CD4-positive, alpha-beta T cell treated with Interleukin-4 for 4 hours (primary cell): ENCODE measurements around the gene DDRGK1.

Source experiments
- DNase-seq: peaks from one replicate; pipeline ENCODE4 v3.0.0-alpha.2; 2020

The DDRGK1 gene

DNA sequence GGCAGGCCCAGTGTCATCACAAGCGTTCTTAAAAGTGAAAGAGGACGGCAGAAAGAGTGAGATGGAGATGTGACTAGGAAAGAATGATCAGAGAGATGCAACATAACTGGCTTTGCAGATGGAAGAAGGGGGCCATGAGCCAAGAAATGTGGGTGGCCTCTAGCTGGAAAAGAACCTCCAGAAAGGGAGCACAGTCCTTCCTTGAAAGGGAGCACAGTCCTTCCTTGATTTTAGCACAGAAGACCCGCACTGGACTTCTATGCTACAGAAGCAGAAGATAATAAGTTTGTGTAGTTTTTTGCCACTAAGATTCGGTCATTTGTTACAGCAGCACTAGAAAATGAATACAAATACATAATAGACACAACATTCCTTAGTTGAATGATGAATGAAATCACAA is 24.2 kb downstream of the DDRGK1 start:
- no peak for DNase-seq

DNA sequence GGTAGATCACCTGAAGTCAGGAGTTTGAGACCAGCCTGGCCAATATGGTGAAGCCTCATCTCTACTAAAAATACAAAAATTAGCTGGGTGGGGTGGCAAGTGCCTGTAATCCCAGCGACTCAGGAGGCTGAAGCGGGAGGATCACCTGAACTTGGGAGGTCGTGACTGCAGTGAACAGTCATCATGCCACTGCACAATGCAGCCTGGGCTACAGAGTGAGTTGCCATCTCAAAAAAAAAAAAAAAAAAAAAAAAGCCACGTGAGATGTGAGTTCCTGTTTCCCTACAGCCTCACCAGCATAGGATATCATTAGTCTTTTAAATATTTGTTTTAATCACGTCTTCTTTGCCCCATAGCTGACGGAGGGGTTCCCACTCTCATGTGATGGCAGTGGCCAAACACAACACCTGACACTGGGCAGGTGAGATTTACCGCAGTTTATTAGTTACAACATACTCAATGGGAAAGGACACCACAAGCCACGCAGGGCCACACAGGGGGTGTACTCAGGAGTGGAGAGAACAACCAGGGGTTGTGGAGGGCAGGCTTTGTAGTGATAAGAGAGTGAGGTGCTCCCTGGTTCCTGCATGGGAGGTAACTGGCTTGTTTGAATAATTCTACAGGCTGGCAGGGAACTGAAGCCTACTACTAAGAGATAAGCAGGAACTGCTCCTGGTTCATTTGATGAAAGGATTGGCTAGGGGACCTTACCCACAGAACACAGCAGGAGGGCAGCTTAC is 26.6 kb downstream of the DDRGK1 start:
- DNase-seq, result no peak

DNA sequence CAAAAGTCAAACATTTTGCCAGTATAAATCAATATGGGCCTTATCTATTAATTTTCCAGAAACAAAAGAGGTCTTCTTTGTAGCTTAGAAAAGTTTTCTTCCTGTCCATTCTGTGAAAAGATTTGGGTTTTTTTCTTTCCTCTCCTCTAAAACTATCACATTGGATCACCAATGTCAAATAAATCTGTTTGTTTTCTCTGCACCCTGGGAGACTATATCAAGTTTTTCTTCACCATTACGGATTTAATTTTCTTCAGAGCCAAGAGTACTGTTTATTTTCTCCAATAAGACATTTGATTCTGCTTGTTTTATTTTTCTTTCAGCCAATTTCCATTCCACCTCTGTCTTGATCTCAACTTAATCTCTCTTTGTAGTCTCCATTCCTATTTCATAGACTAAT is 29.2 kb downstream of the DDRGK1 start:
- no peak for DNase-seq

DNA sequence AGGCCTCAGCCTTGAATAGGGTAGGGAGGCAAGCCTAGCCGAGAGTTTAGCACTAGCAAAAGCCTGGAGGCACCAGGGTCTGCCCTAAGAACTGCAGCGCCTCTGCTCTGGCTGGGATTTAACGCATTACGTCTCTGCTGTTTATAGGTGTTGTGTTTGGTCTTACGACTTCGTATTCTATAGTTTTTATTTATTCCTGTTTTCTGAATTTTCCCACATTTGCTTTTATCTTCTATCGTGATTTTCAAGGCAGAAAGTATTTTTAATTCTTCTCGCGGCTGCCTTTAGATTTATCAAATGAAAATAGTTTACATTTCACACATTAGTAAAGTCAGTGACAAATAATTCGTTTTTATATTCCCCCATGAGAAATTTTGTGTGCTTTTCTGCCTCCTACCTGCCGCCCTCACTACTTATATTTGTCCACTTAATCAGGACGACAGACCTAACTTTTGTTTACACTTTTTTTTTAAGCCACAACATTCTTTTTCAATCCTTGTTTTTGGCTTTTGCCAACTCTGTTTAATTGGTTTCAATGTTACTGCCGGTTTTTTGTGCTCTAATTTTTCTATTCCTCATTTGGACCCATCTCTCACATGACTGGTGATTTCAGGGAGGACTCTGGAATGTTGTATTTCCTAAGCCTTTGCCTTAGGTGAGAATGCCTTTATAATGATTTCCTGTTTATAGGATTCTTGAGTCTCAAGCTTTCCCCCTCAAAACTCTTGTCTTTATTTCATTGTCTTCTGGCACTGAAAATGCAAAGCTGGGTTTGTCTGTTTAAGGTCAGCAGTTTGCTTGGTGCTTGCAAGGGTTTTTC is 29.8 kb downstream of the DDRGK1 start:
- no peak for DNase-seq

DNA sequence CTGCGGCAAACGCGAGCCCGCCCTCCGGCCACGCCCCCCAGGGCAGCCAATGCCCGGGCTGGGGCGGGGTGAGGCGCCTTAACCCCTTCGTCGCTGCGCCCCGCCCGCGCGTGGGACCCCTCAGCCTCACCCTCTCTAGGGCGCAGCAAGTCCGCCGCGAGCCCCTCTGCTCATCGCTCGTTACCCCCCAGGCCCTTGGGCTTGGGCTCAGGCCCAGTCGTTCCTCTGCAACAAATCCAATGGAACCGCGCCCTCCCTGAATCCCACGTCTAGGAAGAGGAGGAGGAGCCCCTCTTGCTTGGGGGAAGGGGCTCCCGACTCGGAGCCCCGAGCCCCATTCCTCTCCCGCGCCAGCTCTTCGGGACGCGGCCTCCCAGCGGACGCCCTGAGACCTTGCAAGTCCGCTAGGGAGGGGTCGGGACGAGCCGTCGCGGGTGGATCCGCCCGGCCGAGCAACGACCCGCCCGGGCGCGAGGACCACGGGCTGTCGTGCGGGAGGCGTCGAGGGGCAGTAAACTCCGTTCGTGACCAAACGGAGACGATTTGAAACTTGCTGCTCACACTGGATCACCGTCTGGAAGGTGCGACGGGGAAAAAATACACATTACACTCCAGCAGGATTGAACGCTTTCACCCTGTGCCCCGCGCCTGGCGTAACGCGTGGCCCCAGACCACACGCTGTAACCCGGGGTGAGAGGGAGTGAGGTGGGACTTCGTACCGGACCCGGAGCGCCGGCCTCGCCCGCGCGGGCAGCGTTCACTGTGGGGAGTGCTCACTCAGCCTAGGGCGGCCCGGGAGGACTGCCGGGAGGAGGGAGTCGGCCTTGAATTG is 30.7 kb downstream of the DDRGK1 start:
- peak; percentile 83 for DNase-seq

DNA sequence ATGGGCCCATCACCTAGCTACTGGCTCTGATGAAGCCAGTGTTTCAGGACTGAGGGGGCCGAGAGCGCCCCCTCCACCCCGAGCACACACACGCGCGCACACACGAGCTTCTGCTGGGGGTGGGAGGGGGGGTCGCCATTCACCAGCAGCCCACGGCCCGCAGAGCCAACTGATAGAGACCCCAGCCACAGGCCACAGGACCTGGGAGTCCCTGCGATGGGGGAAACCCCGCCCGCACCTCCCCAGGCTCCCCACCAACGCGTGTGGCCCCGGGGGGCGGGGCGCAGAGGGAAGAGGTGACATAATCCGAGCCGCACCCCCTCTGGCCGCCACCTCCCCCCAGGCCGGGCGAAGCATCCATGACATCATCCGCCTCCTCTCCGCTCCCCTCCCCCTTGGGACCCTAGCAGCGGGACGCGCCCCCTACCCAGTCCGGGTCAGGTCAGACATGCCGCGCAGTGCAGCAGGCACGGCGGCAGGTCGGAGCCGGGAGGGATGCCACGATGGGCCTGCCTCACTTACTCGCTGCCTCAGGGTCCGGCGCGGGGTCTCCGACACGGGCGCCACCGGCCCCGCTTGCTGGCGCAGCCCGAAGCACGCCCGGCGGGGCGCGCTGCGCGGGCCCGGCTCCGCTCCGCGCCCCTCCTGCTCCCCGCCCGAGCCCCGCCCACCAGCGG is 31.4 kb downstream of the DDRGK1 start, which contains the start of gene LZTS3:
Gene LZTS3, minus strand, starts transcription at position 617 of the 677 bp plus-strand sequence. CDS start 6,386 bp downstream, outside the sequence.
- DNase-seq, result peak; percentile 84

DNA sequence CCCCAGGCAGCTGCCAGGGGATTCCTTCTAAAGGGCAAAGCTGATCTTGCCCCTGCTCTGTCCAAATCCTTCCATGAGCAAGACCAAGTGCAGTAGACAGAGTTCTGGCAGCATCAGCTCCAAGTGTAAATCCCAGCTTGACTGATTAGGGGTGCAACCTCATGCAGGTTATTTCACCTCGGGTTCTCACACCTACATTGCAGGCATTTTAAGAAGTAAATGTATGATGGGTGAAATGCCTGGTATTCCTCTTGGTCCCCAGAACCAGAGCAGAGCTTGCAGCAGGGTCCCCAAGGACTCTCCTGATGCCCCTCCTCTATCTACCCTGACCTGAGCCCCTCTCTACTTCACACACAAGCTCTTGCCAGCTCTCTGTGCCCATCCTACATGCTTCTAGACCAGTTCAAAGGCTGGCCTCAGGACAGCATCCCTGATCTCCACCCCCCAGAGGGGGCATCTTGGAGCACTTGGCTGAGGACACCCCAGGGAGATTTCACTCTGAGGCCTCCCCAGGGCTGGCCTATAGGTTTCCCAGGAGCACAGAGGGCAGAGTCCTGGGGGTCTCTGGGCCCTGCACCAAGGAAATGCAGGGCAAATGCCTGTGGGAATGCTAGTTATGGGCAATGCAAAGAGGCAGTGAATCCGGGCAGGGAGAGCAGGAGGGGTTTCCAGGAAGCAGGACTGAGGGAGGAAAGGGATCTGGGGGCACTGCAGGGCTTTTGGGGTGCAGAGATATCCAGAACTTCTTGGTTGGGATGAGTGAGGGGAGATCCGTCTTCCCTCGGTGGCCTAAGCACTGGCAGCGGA is 32.2 kb downstream of the DDRGK1 start:
- no peak for DNase-seq

DNA sequence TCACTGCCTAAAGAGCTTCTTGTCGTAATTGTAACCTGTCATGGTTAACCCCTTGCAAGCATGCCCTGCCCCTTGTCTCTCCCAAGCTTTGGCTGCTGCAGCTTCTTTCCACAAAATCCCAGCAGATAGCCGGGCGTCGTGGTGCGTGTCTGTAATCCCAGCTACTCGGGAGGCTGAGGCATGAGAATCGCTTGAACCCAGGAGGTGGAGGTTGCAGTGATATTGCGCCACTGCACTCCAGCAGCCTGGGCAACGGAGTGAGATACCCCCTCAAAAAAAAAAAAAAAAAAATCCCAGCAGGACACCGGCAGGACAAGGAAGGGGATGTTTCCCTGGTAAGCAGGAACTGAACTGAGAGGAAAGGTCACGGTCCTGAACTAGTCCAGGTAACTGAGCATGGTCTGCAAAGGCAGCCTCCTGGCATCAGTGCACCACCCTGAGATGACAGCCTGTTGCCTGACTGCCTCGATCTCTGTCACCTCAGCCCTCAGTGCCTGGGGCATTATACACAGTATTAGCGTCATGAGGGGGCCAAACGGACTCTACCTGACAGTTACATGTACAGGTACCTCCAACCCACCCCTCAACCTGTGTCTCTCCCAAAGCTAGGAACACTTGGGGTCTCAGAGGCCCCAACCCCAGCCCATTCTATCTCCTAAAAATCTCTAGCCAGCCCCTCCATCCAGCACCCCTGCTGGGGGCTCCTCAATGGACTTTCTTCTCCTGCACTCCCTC is 32.9 kb downstream of the DDRGK1 start:
- no peak for DNase-seq

DNA sequence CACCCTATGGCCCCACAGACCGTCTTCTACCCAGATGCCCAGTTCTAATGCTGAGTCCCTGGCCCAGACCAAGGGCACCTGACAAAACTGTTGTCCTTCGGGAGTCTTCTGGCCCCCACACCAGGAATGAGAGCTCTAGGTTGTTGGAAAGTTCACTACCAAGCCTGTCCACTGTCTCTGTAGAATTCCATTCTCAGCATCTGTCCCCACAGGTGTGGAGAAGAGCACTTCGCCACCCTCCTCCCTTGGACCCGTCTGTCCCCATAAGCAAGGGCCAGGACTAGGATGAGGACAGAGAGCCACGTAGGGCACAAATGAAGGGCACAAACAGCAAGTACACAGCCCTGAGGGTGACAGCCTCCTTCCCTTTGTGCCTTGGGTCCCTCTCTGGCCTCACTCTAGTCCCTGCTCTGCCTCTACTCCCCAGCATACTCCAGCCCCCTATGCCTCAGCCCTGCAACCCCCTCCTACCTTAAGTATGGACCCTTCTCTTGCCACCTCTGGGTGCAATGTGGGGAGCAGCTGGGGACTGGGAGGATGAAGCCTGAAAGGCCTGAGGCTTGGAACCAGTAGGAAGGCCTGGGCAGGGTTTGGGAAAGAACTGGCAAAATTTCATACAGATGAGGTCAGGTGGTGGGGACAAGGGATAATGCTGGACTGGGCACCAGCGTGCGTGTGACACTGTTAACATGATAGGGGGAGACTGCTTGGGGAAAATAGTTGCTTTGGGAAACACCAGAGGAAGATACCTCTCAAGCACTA is 35.5 kb downstream of the DDRGK1 start:
- no peak for DNase-seq

DNA sequence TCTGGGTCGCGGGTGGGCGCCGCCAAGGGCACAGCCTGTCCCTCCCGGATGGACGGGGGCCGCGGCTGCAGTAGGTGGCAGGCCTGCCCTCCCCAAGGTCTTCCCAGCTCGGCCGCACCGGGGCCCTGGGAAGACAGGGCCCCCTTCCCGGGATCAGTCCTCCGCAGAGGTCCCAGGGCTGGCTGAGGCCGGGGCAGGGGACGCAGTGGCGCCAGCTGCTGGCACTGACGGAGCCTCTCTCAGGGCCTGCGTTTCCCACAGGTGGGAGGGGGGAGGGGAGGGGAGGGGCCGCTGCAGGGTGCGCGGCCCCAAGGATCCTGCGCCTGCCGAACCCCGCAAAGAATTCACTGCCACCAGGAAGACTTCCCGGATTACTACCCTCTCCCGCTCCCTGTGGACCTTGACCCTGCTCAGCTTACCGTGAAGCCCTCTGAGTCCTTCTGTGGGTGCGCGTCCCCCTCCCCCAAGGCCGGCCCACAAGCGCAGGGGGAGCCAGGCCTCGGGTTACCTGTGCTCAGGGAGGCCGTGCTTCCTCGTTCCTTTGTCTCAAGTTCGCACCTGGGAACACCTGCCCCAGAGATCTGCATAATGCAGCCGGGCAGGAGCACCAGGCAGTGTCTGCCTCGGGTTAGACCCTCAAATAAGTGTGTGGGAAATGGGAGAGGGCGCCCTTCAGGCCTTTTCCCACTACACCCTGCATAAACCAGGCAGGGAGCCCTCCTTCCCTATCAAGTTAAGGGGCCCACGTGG is 36.2 kb downstream of the DDRGK1 start:
- DNase-seq, result no peak

DNA sequence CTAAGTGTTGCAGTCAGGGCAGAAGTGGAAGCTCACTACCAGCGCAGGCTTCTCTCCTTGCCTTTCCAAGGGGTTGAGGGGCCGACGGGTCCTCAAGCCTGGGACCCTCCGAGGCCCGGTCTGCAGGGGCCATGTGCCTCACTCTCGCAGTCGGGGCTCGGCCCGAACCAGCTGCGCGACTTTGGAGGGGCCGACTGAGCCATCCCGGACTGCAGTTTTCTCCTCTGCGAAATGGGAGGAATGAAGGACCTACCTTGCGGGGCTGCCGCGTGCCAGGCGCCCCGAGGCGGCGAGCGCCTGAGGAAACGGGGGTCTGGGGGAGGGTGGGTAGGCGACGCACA is 36.8 kb downstream of the DDRGK1 start:
- no peak for DNase-seq

DNA sequence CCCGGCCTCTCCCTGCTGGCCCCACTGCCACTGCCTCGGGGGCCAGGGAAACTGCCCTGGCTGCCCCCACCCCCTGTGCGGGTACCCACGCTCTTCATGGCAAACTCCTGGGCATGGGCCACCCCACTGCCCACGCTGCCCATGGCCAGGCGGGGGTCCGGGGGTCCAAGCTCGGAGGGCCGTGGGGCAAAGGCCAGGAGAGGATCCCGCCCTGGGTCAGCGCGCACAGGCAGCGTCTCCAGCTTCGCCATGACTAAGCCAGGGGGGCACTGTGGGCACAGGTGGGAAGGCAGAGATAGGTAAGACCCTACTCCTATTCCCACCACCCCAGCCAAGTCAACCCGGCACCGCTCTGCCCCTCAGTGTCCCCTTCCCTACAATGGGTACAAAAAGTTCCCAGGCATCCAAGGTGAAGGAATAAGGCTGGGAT is 37.6 kb downstream of the DDRGK1 start:
- no peak for DNase-seq

DNA sequence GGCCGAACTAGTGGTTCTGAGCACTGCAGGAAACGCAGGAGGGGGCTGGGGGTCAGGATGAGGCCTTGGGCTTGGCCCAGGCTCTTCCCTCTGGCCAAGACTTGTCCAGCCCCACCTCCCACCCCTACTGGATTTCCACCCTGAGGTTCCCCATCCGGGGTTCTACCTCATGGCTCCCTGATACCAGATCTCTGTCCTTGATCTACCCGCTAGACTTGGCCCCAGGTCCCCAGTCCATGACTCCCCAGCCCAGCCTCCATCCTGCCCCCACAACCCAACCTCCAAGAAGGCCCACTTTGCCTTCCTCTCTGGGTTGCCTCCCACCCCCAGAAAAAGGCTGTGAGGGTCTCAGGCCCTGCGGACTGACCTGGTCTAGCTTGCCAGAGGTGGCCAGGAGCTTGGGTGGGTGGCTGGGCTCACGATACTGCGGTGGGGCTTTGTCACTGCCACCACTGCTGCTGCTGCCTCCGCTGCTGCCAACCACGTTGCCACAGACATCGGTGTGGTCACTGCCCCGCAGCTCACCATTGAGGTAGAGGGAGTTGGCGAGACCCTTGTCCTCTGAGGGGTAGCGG is 38.1 kb downstream of the DDRGK1 start:
- no peak for DNase-seq

DNA sequence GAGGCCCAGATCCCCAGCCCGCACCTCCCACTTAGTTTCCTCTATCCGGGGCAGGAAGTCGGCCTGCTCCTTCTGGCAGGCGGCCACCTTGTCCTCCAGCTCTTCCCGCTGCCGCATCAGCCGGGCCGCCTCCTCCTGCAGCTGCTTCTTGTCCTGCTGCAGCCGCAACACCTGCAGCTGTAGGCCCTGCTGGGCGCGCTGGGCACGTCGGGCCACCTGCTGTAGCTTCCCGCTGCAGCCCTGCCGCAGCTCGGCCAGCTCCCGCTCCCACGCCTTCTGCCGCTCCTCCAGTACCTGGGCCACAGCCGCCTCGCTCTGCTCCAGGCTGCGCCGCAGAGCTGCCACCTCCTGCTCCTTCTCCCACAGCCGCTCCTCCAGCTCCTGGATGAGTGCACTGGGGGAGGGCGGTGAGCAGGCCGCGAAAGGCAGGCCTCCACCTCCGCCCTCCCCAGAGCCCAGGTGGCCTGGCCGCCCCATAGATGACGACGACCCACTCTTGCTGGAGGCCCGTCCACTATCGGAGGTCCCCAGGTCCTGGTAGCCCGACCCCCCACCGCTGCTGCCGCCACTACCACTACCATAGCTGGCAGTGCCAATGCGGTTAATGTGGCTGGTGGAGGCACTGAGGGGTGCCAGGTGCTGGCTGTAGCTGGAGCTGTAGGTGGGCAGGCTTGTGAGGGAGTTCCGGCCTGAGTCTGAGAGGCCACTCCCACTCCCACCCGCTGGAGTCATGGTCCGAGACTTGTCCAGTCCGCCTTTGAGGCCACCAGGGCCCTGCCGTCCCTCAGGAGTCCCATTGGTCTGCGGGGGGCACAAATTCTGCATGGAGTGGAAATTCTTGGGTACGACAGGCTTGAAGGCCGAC is 38.8 kb downstream of the DDRGK1 start:
- DNase-seq, result no peak

DNA sequence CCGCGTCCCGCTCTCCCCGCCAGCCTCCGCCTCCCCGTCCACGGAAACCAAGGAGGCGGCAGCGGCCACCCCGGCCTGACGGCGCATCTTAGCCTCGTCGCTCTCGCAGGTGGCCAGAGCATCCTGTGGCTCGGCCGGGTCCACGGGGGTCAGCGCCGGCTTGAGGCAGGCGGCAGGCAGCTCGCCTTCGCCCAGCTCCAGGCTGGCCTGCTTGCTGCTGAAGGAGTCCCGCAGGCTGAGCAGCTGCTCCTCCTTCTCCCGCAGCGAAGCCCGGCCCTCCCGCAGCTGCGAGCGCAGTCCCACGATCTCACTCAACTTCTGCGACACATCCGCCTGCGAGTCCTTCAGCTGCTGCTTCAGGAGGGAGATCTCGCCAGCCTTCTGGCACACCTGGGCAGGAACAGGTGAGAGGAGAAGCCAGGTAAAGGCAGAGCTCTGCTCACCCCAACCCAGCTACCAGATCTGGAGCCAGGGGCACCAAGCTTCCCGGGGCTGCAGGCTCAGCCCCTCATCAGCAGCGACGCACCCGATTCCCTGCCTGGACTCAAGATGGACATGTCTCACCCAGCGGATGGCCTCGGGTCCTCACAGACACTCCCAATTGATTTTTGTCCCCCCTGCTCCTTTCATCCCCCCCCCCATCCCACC is 39.6 kb downstream of the DDRGK1 start:
- DNase-seq, result no peak

DNA sequence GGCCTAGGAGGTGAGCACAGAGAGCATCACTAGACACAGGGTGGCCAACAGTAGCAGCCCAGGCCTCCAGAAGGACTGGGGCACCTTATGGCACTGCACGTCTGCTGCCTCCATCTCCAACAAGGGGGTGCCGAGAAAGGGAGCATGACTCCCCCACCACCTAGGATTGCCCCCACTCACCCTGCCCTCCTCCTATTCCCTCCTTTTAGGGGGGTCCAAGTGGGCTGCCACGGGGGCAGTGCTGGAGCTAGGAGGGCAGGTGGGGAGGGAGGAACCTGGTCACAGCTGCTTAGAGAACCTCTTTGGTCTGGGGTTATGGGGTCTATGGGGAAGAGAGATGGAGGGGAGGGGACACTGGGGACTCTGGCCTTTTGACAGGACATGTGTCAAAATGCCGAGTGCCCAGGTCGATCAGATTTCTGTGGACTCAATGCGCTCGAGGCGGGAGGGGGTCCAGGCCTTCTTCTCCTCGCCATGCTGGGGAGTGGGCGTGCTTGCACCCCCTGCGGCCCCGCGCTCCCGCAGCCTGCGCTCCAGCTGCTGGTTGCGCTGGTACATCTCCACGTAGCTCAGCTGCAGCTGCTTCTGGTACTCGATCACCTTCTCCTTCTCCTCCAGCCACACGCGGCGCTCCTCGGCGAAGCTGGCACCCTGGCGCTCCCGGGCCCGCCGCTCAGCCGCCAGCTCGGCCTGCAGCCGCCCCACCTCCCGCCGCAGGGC is 40.3 kb downstream of the DDRGK1 start:
- no peak for DNase-seq
